BLaER1 (cell line): Measurements from ENCODE around the gene KIF17.
"Not testable (repeated sequence)": the region's sequence is repeated elsewhere in the genome, so short reads cannot be mapped to it uniquely, and the experiment has no call there.

Experiments
- H3K27ac ChIP-seq: shearing (Covaris generic); formaldehyde crosslinking; 2 replicates; pipeline ENCODE4 v1.8.1; 2022
- H3K27me3 ChIP-seq: shearing (Covaris generic); formaldehyde crosslinking; 2 replicates; pipeline ENCODE4 v1.8.1; 2022
- H3K36me3 ChIP-seq: shearing (Covaris generic); formaldehyde crosslinking; 2 replicates; pipeline ENCODE4 v1.8.1; 2022
- H3K4me1 ChIP-seq: shearing (Covaris generic); formaldehyde crosslinking; 2 replicates; pipeline ENCODE4 v1.8.1; 2022
- H3K4me2 ChIP-seq: shearing (Covaris generic); formaldehyde crosslinking; 2 replicates; pipeline ENCODE4 v1.8.1; 2022
- H3K4me3 ChIP-seq: shearing (Covaris generic); formaldehyde crosslinking; 2 replicates; pipeline ENCODE4 v1.8.1; 2022
- H3K9ac ChIP-seq: shearing (Covaris generic); formaldehyde crosslinking; 2 replicates; pipeline ENCODE4 v1.8.1; 2022
- H3K9me3 ChIP-seq: shearing (Covaris generic); formaldehyde crosslinking; 2 replicates; pipeline ENCODE4 v1.8.1; 2022
- H4K20me1 ChIP-seq: shearing (Covaris generic); formaldehyde crosslinking; 2 replicates; pipeline ENCODE4 v1.8.1; 2022
- Cebpa-rat ChIP-seq: shearing (Covaris generic); IDR thresholded peaks from 2 replicates; pipeline ENCODE4 v1.8.1; 2022

The KIF17 gene

DNA sequence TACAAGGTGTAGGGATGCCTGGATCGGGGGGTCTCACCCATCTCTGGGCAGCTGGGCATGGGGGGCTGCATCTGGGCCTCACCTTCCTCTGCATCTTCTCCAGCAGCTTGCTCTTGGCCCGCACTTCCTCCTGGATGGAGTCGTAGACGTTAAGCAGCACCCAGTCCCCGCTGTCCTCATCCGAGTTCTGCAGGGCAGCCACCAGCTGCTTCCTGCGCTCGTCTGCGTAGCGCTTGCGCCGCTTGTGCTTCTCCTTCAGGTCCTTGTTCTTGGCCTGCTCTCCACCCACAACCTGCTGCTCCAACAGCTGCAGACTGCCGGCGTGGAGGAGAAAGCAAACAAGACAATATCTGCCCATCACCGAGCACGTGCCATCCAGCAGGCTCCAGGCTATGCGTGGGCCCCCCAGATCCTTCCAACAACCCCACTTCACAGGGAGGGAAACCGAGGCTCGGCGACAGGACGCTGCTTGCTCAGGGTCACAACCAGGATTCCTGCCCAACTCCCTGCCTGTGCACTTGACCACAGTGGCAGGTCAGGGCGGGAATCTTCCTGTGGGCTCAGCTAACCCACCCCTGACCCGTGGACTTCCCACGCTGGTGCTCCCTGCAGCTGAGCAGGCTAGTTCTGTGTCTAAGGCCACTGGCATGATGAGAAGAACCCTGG lies 35.1 kb downstream of the KIF17 start:
- Histone ChIP-seq H3K4me2 (peak overlapping the region; percentile 77), H3K4me3 (peak overlapping the region; percentile 17)

DNA sequence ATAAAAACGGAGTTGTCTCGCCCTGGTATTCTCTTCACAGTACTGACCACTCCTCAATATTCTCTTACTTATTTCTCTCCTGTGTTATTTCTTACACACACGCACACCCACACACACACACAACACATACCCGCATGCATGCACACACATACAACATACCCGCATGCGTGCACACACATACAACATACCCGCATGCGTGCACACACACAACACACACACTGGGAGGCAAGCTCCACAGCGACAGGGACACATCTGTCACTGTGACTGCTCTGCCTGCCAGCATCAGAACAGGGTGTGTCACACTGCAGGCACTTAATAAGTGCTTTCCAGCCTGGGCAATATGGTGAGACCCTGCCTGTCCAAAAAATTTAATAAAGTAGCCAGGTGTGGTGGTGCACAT lies 35.8 kb downstream of the KIF17 start:
- no peaks in the 10 kb centered on the region for H3K27me3 ChIP-seq
- no peak for TF ChIP-seq Cebpa-rat
- H3K4me2 ChIP-seq = peak overlapping the region; percentile 77
- H3K4me1 ChIP-seq = peaks cover 83% of the 10 kb centered on the region
- peak overlapping the region; percentile 36; the same call in 1 of the 2 replicates for H3K9ac ChIP-seq
- H3K4me3 ChIP-seq = peak overlapping the region; percentile 17; the same call in 1 of the 2 replicates
- no peaks in the 10 kb centered on the region for H4K20me1 ChIP-seq
- peaks cover 11% of the 10 kb centered on the region for H3K9me3 ChIP-seq
- H3K27ac ChIP-seq = peak overlapping the region; percentile 82
- no peaks in the 10 kb centered on the region for H3K36me3 ChIP-seq

More for the DNA sequence above, 35.1 kb downstream of the KIF17 start:
- Histone ChIP-seq H3K9ac (peak overlapping the region; percentile 45; the same call in 1 of the 2 replicates), H3K27me3 (no peaks in the 10 kb centered on the region), H4K20me1 (no peaks in the 10 kb centered on the region), H3K27ac (peak overlapping the region; percentile 82), H3K9me3 (peaks cover 4% of the 10 kb centered on the region), H3K4me1 (peaks cover 83% of the 10 kb centered on the region), H3K36me3 (no peaks in the 10 kb centered on the region)
- no peak for TF ChIP-seq Cebpa-rat

DNA sequence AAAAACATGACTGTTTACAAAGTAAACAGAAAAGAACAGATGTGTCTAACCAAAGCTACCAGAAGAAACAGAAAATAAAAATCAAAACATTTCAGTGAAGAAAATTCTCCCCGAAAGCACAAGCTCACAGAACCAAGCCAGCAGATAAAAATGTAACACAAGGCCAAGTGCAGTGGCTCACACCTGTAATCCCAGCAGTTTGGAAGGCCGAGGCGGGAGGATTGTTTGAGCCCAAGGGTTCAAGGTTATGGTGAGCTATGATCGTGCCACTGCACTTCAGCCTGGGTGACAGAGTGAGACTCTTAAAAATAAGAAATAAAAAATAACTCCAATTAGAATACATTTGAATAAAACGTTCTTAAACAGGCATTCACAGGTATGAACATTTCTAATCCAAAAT lies 37.5 kb downstream of the KIF17 start:
- H3K4me2 ChIP-seq = peak overlapping the region; percentile 80
- no peak for TF ChIP-seq Cebpa-rat

DNA sequence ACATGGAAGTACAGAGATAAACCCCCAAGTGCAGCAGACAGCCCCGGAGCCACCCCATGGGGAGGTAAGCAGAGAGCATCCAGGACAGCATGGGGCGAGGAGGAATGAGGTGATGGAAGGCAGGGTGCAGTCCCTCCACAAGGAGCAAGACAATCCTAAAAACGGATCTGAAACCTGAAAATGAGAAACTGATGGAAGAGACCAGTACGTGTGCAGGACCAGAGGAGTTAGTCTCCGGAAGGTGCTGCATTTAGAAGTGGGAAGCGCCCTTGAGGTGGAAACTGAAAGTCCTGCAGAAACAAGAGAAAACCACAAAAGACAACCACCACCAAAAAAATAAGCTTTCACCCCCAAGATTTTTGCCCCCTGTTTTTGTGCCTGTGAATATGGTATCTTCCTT lies 39.2 kb downstream of the KIF17 start:
- peak overlapping the region; percentile 44; the same call in 1 of the 2 replicates for H3K27ac ChIP-seq

More for the DNA sequence above, 37.5 kb downstream of the KIF17 start:
- H3K4me1 ChIP-seq = peaks cover 66% of the 10 kb centered on the region
- no peaks in the 10 kb centered on the region for H3K36me3 ChIP-seq
- no peak overlapping the region for H3K4me3 ChIP-seq
- no peak overlapping the region for H3K27ac ChIP-seq
- H3K27me3 ChIP-seq = no peaks in the 10 kb centered on the region
- H3K9me3 ChIP-seq = peaks cover 13% of the 10 kb centered on the region
- no peaks in the 10 kb centered on the region for H4K20me1 ChIP-seq
- no peak overlapping the region for H3K9ac ChIP-seq

DNA sequence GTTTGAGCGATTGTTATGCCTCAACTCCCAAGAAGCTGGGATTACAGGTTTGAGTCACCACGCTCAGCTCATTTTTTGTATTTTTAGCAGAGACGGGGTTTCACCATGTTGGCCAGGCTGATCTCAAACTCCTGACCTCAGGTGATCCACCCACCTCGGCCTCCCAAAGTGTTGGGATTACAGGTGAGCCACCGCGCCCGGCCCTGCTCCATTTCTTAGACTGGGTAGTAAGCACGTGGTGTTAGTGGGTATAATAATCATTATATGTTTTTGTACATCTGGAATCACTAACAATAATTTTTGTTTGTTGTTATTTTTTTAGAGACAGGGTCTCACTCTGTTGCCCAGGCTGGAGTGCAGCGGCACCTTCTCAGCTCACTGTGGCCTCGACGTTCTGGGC lies 44.2 kb downstream of the KIF17 start:
- not testable (repeated sequence) for H4K20me1 ChIP-seq, H3K36me3 ChIP-seq, H3K4me2 ChIP-seq, H3K27ac ChIP-seq, H3K4me1 ChIP-seq, H3K4me3 ChIP-seq, H3K9ac ChIP-seq, H3K27me3 ChIP-seq
- H3K9me3 ChIP-seq = peaks cover 13% of the 10 kb centered on the region

More for the DNA sequence above, 39.2 kb downstream of the KIF17 start:
- TF ChIP-seq Cebpa-rat = no peak
- Histone ChIP-seq H4K20me1 (no peaks in the 10 kb centered on the region), H3K27me3 (no peaks in the 10 kb centered on the region), H3K9ac (peak overlapping the region; percentile 12; the same call in 1 of the 2 replicates), H3K4me2 (peak overlapping the region; percentile 80), H3K4me1 (peaks cover 52% of the 10 kb centered on the region), H3K36me3 (no peaks in the 10 kb centered on the region), H3K9me3 (peaks cover 13% of the 10 kb centered on the region), H3K4me3 (peak overlapping the region; percentile 36; the same call in 1 of the 2 replicates)

DNA sequence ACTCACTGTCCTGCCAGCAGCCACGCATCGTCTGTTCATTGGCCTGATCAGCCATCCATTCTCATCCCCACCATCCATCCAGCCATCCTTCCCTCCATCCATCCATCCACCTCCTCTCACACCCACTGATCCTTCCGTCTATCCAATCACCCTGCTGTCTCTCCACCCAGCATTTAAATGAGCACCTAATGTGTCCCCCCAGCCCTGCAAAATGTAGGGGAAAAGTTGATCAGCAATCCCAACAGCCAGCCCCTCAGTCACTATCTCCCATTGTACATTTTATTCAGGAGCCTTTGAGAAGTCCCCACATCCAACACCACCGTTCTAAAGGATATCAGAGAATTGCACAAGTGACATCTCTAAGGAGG lies 45.6 kb downstream of the KIF17 start:
- no peaks in the 10 kb centered on the region for H3K4me1 ChIP-seq
- no peak overlapping the region for H3K4me3 ChIP-seq
- H3K27me3 ChIP-seq = no peaks in the 10 kb centered on the region
- no peak overlapping the region for H3K27ac ChIP-seq
- peaks cover 5% of the 10 kb centered on the region; the same call in 1 of the 2 replicates for H3K9me3 ChIP-seq
- peaks cover 6% of the 10 kb centered on the region; the same call in 1 of the 2 replicates for H3K36me3 ChIP-seq
- H3K9ac ChIP-seq = no peak overlapping the region
- no peaks in the 10 kb centered on the region for H4K20me1 ChIP-seq
- no peak for TF ChIP-seq Cebpa-rat
- H3K4me2 ChIP-seq = no peak overlapping the region

DNA sequence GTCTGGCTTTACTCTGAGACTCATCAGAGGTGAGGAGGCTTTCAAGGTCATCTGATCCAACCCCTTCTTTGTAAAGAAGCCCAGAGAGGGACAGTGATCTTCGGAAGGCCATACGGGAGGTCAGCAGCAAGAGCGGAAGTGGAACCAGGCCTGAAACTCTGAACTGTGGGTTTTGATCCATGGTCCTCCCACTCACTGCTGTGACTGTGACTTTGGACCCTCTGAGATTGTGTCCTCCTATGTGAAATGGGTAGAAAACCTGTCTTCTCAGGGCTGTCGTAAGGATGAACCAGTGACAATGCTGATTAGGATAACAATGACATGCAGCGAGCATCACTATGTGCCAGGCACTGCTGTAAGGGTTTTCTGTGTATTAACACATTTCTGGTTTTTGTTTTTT lies 46.9 kb downstream of the KIF17 start:
- Histone ChIP-seq H3K36me3 (peaks cover 6% of the 10 kb centered on the region; the same call in 1 of the 2 replicates), H3K9me3 (no peaks in the 10 kb centered on the region), H3K4me1 (peaks cover 4% of the 10 kb centered on the region), H3K27ac (no peak overlapping the region), H3K4me2 (no peak overlapping the region), H4K20me1 (no peaks in the 10 kb centered on the region), H3K9ac (no peak overlapping the region), H3K4me3 (no peak overlapping the region), H3K27me3 (no peaks in the 10 kb centered on the region)
- TF ChIP-seq Cebpa-rat = no peak

DNA sequence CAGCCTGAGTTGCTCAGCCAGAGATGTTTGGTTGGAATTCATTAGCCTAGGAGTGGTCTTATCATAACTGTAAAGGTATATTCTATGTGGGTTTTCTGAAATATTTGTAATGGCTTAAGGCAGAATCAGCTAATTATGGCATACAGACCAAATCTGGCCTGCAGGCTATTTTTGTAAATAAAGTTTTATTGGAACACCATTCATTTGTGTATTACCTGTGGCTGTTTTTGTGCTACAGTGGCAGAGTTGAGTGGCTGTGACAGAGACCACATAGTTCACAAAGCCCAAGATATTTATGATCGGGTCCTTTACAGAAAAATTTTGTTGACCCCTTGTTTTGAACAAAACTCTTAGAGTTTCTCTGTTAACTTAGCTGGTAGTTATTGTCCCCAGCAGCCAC lies 49.2 kb downstream of the KIF17 start:
- Histone ChIP-seq H3K27me3 (no peaks in the 10 kb centered on the region), H3K9ac (no peak overlapping the region), H3K4me3 (no peak overlapping the region), H3K4me1 (peaks cover 11% of the 10 kb centered on the region), H4K20me1 (no peaks in the 10 kb centered on the region), H3K4me2 (no peak overlapping the region), H3K36me3 (peaks cover 6% of the 10 kb centered on the region; the same call in 1 of the 2 replicates), H3K27ac (no peak overlapping the region), H3K9me3 (no peaks in the 10 kb centered on the region)
- TF ChIP-seq Cebpa-rat = no peak

DNA sequence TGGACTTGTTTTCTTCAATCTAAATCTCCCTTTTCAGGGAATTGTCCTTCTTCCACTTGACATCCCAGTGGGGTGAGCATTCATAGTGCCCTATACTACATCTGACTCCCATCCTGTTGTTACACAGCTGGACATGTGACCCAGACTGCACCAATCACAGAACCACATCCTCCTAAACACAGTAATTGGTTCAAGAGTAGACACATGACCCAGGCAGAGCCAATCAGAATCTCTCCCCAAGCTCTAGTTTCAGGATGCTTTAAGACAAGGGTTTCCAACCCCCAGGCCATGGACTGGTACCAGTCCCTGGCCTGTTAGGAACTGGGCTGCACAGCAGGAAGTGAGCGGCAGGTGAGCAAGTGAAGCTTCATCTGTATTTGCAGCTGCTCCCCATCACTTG lies 51.0 kb downstream of the KIF17 start:
- Histone ChIP-seq H3K4me1 (peaks cover 18% of the 10 kb centered on the region), H3K27me3 (no peaks in the 10 kb centered on the region), H3K9ac (no peak overlapping the region), H3K27ac (no peak overlapping the region), H3K4me3 (no peak overlapping the region), H4K20me1 (no peaks in the 10 kb centered on the region), H3K36me3 (peaks cover 4% of the 10 kb centered on the region; the same call in 1 of the 2 replicates), H3K4me2 (no peak overlapping the region), H3K9me3 (no peaks in the 10 kb centered on the region)
- no peak for TF ChIP-seq Cebpa-rat

DNA sequence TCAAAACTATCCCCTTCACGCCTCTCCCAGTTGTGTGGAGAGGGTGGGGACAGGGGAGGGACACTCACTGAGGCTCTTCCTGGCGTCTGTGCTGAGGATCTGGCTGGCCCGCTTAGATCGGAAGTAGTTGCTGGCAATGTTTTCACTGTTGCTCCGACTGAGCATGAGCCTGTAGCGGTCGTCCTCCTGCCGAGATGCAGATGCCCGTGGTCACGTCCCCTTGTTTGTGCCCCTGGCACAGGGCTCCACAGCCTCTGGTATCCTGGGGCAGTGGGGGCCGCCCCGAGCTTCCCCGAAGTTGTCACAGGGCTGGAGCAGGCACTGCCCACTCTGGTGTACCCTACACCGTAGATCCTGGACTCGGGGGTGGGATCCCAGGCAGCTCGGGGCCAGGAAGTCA lies 51.7 kb downstream of the KIF17 start:
- Histone ChIP-seq H3K9ac (0 out of 2 replicates have a peak overlapping the region, but pooled peaks have one; percentile 34), H3K4me3 (no peak overlapping the region), H3K36me3 (no peaks in the 10 kb centered on the region; the same call in 1 of the 2 replicates), H4K20me1 (no peaks in the 10 kb centered on the region), H3K27ac (0 out of 2 replicates have a peak overlapping the region, but pooled peaks have one; percentile 18), H3K27me3 (no peaks in the 10 kb centered on the region), H3K9me3 (no peaks in the 10 kb centered on the region), H3K4me2 (0 out of 2 replicates have a peak overlapping the region, but pooled peaks have one; percentile 9), H3K4me1 (peaks cover 19% of the 10 kb centered on the region)
- TF ChIP-seq Cebpa-rat = no peak
